Fibroblast of the conjunctiva (primary cell): ENCODE results near the gene ELMOD1.
"Not testable (repeated sequence)": the region's sequence is repeated elsewhere in the genome, so short reads cannot be mapped to it uniquely, and the experiment has no call there.

Experiments
- DNase-seq: peaks from one replicate; pipeline ENCODE4 v3.0.0-alpha.2; 2010; ENCODE audit warnings: low read depth

Gene ELMOD1

GRCh38 chr11:107590460-107591377 lies at the start of gene ELMOD1:
TSS of gene ELMOD1 (plus strand) at chr11:107591147. CDS start at chr11:107618190, 27,043 bp downstream.
- DNase-seq = no peak

GRCh38 chr11:107545101-107545514 lies 45.8 kb upstream of the ELMOD1 start:
- DNase-seq = no peak

GRCh38 chr11:107547961-107548360 lies 43.0 kb upstream of the ELMOD1 start:
- no peak for DNase-seq

DNA sequence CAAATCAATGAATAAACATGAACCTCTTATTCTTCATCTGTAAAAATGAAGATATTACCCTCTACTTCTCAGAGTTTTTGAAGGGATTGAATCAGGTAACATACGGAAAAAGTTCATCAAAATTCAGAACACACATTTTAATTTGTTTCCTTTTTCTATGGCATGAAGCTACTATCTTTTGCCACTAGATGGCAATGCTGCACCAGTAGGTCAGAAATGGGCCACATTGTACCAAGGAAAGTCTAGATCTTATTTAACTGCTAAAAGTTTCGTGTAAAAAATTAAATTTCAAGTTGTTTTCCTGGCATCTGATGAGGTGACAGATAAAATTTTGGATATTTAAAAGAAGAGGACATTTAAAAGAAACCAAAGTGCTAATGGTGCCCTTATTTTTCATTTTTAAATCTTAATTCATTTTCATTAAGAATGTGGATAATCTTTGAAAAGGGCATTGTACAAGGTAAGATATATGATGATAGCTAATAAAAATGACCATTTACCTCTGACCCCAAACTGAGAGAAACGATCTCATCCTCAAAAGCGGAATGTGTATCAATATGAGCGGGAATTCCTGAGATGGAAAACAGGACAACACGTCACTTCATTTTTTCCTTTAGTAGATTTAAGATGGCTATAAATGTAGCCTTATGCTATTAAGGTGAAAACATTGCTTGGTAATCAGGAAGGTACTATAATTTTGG lies 41.5 kb upstream of the ELMOD1 start:
- no peak for DNase-seq

DNA sequence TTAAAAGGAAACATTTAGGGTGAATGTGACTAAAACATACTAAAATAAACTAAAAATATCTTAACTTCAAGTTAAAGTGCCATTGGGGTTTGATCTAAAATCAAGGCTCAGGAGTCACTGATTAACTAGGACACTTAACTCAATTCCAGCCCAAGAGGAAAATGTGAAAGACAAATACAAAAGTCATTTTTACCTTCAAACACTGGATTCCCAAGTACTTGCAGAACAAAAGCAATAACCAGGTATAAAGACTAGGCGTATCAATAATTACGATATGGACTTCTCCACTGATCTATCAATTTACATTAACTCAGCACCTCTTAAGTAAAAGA lies 41.0 kb upstream of the ELMOD1 start:
- no peak for DNase-seq

- no peak for DNase-seq
Measured at GRCh38 chr11:107550304-107550703, 40.6 kb upstream of the ELMOD1 start.

DNA sequence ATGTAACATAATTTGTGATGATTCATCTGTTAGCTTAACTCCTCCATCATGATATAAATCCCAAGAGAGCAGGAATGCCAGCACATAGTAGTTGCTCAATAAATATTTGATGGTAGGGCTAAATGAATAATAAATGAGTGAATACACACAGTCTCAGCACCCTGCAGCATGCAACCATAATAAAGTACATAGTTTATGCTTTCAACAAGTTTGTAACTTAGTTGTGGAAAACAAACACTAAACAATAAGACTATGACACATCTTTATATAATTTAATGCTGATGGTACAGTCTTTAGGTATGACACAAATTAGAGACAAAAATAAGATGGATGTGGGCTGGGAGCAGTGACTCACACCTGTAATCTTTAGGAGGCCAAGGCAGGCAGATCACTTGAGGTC lies 29.3 kb upstream of the ELMOD1 start:
- peak; percentile 4 for DNase-seq

DNA sequence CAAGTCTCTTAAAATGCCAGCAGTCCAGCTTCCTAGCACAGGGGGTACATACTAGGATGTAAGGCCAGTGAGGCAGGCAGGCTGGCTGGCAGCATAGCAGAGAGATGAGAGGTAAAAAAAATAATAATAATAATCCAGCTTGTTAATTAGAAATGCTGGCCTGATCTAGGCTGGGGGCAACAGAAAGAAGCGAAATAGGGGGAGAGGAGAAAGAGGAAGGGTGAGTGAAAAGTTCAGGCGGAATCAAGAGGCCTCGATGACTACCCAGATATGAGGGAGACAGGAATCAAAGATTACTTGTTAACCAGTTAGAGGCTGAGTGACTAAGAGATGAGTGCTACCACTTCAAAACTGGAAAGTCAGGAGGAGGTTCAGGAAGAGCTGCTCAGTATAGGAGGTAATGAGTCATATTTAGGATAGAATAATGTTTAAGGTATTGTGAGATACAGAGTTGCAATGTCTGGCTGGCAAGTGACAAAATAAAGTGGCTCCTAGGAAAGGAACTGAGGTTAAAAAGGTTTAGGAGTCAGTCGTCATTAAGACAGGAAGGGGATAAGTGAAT lies 28.2 kb upstream of the ELMOD1 start:
- DNase-seq = peak; percentile 12

- peak; percentile 49 for DNase-seq
Measured at GRCh38 chr11:107563702-107564101, 27.2 kb upstream of the ELMOD1 start.

DNA sequence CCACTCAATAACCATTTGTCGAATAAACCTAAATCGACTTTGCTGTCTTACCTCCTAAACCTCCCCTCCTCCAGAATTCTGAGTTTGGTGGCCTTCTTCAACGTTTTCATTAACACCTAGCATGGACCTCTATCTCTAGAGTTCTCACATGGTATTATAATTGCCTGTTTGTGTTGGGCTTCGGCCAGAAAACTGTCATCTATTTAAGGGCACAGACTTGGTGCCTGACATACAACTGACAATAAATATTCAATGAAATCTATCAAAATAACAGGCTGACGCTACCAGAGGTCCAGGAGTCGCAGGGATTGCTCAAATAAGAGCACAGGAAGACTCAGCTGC lies 26.1 kb upstream of the ELMOD1 start:
- no peak for DNase-seq

- peak; percentile 36 for DNase-seq
Measured at GRCh38 chr11:107565219-107565937, 25.6 kb upstream of the ELMOD1 start, which contains the start of gene ALKBH8. TSS of gene ALKBH8 (minus strand) at chr11:107565735. CDS start at chr11:107560893, 4,842 bp downstream.

- DNase-seq = not testable (repeated sequence)
Measured at GRCh38 chr11:107565955-107566501, 24.9 kb upstream of the ELMOD1 start.

DNA sequence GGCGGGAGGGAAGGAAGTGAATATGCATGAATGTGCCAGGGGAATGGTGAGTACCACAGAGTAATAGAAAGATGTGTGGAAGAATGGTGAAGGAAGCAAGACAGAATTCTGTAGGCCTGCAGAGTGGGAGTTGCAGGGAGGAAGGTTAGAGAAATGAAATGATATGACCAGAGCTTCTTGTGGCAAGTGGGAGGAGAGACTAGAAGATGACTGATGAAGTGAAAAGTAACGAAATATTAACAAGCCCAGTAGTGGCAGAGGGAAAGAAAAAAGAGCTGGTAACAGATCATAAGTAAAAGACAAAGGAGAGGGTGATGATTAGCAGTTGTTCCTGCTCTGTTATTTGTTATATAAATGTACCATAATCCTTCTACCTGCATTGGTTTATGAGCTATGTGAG lies 24.4 kb upstream of the ELMOD1 start:
- no peak for DNase-seq

- no peak for DNase-seq
Measured at GRCh38 chr11:107567739-107568335, 23.1 kb upstream of the ELMOD1 start.

GRCh38 chr11:107570015-107570414 lies 20.9 kb upstream of the ELMOD1 start:
- DNase-seq = no peak

DNA sequence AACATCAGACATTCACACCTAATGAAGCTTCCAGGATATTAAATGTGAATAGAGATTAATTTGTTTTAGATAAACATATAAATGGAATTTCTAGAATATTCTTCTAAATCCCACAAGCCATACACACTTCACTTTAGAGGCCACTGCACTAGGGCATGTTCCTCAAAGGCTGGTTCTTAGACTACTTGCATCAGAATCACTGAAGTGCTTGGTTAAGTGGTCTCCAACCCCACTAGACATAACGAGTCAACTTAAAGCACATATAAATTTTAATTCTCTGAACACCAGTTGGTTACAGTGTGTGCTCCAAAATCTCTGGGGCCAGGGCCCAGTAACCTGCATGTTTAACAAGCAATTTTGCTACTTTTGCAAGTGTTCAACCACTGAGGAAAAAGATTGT lies 17.5 kb upstream of the ELMOD1 start:
- no peak for DNase-seq

DNA sequence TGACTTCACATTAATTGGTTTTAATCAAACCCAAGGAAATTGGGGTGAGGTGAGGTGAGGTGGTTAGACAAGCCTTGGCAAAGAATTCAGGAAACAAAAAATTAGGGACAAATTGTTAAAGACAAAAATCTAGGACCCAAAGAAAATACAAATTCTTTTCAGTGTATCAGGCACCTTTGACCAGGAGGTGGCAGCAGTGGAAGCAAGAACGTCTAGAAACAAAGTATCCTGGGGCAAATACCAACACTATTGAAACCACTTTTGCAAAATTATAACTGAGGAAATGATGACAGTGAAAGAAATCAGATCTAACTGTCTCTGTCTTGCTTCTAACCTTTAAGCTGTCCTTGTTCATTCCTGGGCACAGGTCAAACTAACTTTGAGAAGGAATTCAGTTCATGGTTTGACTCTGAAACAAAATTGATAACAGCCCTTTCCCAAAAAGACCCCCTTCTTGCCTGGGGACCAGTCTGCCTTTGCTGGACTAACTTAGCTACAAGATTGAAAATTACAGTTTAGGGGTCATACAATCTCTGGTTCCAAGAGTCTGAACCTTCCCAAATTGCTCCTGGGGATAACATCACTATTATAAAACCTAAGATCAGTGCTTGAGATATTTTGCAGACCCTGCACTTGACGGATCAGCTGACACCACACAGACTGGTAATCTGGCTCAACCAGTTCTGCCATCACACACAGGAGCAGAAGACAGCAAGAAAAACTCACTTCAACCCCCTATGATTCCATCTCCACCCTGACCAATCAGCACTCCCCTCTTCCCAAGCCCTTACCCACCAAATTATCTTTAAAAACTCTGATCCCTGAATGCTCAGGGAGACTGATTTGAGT lies 14.2 kb upstream of the ELMOD1 start:
- not testable (repeated sequence) for DNase-seq

DNA sequence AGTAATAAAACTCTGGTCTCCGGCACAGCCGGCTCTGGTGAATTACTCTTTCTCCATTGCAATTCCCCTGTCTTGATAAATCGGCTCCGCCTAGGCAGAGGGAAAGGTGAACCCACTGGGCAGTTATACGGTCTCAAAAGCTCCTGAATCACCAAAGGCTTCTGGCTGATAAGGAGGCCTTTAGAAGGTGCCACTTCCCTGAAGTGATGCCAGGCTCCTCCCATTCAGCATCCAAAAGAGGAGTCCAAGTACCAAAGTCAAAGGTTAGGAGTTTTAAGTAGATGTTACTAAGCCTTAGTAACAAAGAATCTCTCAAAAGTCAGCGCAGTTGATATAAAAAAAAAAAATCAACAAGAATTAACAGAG lies 13.6 kb upstream of the ELMOD1 start:
- no peak for DNase-seq

GRCh38 chr11:107579169-107579568 lies 11.8 kb upstream of the ELMOD1 start:
- DNase-seq = not testable (repeated sequence)

DNA sequence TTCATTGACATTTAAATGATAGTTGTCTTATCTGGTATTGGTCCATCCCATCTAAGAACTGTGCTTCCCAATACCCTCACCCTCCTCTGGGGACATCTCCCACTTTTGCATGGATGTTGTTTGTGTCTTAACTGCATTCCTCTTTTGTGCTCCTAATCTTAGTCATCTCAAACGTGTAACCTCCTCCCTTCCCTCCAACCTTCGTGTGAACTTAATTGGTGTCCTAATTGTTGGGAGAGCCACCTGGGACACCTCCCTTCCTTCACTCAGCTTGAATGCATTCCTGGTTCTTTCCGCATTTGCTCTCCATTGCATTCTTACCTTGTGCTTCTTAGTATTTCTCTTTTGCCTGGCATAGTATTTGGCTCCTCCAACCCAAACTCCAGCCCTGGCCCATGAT lies 9.8 kb upstream of the ELMOD1 start:
- DNase-seq = no peak
